HG03575 (cell line): ENCODE results near the gene LEF1.
"Not testable (repeated sequence)": the region's sequence is repeated elsewhere in the genome, so short reads cannot be mapped to it uniquely, and the experiment has no call there.

ENCODE experiments used
- ATAC-seq: cut with Tn5 transposase; IDR thresholded peaks from one replicate; pipeline ENCODE4 v1.9.1; 2021; ENCODE audit not compliant: unreplicated experiment, insufficient number of reproducible peaks, low FRiP score; ENCODE audit errors: extremely low read depth

LEF1 gene

GRCh38 chr4:108024085-108024877 is 144.5 kb downstream of the LEF1 start:
- ATAC-seq, result no peak

GRCh38 chr4:108018884-108019187 is 149.9 kb downstream of the LEF1 start:
- ATAC-seq, result no peak

GRCh38 chr4:108018040-108018883 is 150.5 kb downstream of the LEF1 start:
- no peak for ATAC-seq

- ATAC-seq, result no peak
Measured at GRCh38 chr4:108013955-108014354, 154.8 kb downstream of the LEF1 start.

- no peak for ATAC-seq
Measured at GRCh38 chr4:108013327-108013726, 155.4 kb downstream of the LEF1 start.

- ATAC-seq, result not testable (repeated sequence)
Measured at GRCh38 chr4:108012382-108012781, 156.3 kb downstream of the LEF1 start.

- no peak for ATAC-seq
Measured at GRCh38 chr4:108010167-108010566, 158.6 kb downstream of the LEF1 start.

- no peak for ATAC-seq
Measured at GRCh38 chr4:108008721-108009120, 160.0 kb downstream of the LEF1 start.

- no peak for ATAC-seq
Measured at GRCh38 chr4:108007984-108008383, 160.7 kb downstream of the LEF1 start.

GRCh38 chr4:108006361-108006760 is 162.4 kb downstream of the LEF1 start:
- ATAC-seq, result no peak

- no peak for ATAC-seq
Measured at GRCh38 chr4:108005807-108006206, 162.9 kb downstream of the LEF1 start.

GRCh38 chr4:108004646-108005045 is 164.1 kb downstream of the LEF1 start:
- no peak for ATAC-seq

GRCh38 chr4:108003982-108004515 is 164.7 kb downstream of the LEF1 start:
- no peak for ATAC-seq

- no peak for ATAC-seq
Measured at GRCh38 chr4:108001540-108002135, 167.1 kb downstream of the LEF1 start.

GRCh38 chr4:107999932-108000539 is 168.7 kb downstream of the LEF1 start:
- ATAC-seq, result no peak

- ATAC-seq, result no peak
Measured at GRCh38 chr4:107997794-107998193, 170.9 kb downstream of the LEF1 start.
